GM18507 (cell line): ENCODE data around the gene LIPN.

Experiments used
- DNase-seq: peaks from one replicate; pipeline ENCODE4 v3.0.0; 2011; ENCODE audit warnings: low read depth; ENCODE audit not compliant: insufficient read length; ENCODE audit errors: extremely low spot score
- FAIRE-seq: peaks from 2 replicates; lab custom pipeline; 2011; peaks lifted over from hg19 to GRCh38; lab: Jason Lieb, UNC

Gene LIPN

DNA sequence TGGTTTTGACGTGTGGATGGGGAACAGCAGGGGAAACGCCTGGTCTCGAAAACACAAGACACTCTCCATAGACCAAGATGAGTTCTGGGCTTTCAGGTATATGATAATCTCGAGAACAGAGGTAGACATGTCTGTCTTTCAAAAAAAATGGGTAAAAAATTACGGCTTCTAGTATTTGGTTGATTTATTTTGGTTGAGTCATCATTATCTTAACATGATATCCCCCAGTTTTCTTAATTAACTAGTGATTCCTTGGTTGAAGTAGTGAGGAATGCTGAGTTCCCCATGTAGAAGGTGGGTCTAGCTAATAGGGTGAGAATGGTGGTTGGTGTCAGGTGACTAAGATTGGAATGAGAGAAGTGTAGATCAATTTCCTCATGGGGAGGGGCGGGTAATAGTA lies 53.4 kb downstream of the LIPN start:
- FAIRE-seq (no peak), DNase-seq (no peak)

DNA sequence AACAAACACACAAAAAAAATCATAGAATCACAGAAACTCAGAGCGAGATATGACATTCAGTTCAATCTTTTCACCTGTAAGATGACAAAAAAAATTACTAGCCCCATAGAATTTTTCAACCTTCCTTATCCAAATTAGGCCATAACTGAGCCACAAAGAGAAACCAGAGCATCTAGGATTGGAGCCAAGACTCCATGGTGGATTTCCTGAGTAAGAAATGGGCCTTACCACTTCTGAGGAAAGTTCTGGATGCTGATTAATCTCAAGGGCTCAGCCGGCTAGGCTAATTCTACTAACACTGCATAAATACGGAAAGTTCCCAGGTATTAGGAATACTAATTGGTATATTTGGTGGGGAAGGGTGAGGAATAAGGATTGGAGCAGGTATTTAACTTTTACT lies 59.5 kb downstream of the LIPN start:
- no peak for FAIRE-seq
- DNase-seq, result no peak

DNA sequence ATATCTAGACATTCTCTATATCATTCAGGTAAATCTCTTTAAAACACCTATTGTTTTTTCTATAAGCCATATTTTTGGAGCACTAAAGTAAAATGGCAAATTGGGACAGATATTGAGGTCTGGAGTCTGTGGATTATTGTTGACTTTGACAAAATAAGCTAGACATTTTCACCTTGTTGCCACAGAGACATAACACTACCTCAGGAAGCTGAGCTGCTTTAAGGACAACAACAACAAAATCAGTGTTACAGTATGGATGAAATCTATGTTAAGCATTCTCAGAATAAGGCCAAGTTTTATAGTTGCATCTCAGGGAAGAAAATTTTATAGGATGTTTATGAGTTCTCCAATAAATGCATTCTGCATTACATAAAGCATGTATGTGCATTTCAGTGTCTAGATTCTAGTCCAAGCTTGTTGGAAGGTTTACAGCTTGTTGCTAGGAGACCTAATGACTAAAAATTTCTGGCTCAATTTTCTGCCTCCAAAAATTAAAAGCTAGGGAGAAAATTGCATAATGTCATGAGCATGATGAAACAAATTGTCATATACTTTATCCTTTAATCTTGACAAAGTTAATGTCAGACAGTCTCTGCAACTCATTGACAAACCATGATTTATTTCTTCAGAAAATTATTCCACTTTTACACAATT lies 61.1 kb downstream of the LIPN start:
- no peak for FAIRE-seq

DNA sequence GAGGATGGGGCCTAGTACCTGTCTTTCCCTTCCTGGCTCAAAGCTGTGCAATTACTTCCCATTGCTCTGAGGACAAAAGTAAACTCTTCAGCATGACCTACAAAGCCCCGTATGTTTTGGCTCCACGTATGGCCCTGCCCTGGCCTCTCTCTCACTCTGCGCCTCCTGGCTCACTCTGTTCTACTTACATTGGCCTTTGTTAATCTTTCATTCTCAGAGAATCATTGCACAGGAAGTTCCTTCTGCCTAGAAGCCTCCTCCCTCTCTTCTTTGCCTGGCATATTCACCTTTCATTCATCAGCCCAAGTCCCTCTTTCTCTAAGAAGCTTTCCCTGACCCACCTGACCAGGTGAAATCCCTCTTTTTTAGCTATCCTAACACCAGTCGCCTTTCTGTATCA lies 66.6 kb downstream of the LIPN start:
- FAIRE-seq, result peak; percentile 52
- no peak for DNase-seq

More for the DNA sequence above, 61.1 kb downstream of the LIPN start:
- DNase-seq, result no peak

DNA sequence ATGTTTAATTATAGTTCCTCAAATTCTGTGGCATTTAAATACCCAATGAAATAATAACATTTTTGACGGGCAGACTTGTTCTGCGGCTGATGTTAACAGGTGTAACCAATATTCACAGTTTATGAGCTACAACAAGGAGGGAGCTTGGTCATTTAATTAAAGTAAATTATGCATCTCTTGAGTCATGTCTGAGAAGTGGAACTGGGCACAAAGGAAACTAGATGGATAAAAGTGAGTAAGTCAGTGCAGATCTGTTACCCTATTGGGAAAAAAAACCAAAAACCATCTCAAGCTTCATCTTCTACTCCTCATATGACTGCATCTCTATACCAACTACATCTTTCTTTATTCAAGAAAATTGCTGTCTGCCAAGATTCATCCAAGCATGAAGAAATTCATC lies 67.9 kb downstream of the LIPN start:
- FAIRE-seq (peak; percentile 64), DNase-seq (no peak)

DNA sequence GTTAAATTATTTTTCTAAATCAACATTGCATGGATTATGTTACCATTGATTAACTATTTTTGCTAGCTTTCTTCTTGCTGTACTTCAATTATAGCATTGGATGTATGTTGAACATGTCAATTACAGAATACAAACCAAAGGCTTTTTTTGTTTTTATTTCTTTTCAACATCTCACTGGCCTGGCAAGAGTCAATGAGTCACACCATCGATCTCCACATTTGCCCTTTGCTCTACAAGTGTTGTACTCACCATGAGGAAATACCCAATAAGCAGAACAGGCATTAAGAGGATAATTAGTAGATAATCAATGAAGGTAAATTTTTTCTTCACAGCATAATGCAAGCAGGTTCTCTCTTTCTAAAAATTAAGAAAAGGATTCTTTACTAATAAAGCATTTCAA lies 68.5 kb downstream of the LIPN start:
- no peak for FAIRE-seq
- no peak for DNase-seq
